GOT3 (cell line): ENCODE results near the gene RBKS.
"Not testable (repeated sequence)": the region's sequence is repeated elsewhere in the genome, so short reads cannot be mapped to it uniquely, and the experiment has no call there.

Experiments
- DNase-seq: peaks from one replicate; lab custom pipeline; 2025; ENCODE audit warnings: mixed read lengths; lab: John Stamatoyannopoulos, UW

Gene RBKS

GRCh38 chr2:27873091-27873490, 17.1 kb downstream of the RBKS start:
- DNase-seq, result no peak

GRCh38 chr2:27871802-27872201, 18.4 kb downstream of the RBKS start:
- DNase-seq, result no peak

DNA sequence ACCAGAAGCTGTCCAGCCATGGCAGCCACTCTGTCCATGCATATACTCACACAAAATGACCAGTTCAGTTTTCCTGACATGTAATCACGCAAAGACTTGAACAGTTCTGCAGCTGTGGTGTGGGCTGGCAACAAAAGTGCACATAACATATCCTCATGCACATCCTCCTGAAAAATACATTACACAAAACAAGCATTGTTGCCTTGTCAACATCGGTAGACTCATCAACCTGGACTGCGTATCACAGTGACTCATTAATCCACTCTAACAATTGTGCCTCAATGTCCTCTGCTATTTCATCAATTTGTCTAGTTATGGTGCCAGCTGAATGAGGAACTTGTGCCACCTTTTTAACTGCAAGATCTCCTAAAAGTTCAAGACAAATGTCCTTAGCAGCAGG, 19.5 kb downstream of the RBKS start:
- DNase-seq, result no peak

GRCh38 chr2:27869763-27870162, 20.4 kb downstream of the RBKS start:
- no peak for DNase-seq

- no peak for DNase-seq
These were observed 23.9 kb downstream of the RBKS start for GRCh38 chr2:27866237-27866636.

GRCh38 chr2:27863955-27864354, 26.2 kb downstream of the RBKS start:
- not testable (repeated sequence) for DNase-seq

GRCh38 chr2:27863146-27863545, 27.0 kb downstream of the RBKS start:
- DNase-seq, result no peak

- no peak for DNase-seq
These were observed 30.1 kb downstream of the RBKS start for GRCh38 chr2:27860111-27860510.

DNA sequence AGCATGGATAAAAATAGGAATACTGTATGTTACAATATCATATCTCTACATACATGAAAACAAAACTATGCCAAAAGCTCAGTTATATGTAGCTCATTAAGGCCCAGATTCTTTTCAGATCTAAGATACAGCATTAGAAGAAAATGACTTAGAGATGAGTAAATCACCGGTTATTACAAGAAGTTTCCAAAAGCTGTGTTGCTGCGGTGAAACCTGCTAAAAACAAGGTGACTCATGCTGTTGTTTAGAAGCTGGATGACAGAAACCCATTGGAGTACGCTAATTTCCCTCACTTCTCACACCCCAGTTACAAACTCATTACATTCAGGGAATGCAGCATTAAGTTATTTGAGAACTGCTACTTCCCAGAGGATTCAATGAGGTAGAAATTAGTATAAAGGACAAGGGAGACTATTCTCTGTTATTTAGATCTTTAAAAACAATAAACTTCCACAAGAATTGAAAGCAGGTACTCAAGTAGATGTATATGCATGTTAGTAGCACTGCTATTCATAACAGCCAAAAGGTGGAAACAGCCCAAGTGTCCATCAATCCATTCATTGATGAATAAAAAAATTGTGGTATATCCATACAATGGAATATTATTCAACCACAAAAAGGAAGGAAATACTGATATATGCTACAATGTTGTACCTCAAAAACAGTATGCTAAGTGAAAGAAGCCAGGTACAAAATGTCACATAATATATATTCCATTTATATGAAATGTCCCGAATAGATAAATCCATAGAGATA, 32.6 kb downstream of the RBKS start:
- DNase-seq, result no peak

DNA sequence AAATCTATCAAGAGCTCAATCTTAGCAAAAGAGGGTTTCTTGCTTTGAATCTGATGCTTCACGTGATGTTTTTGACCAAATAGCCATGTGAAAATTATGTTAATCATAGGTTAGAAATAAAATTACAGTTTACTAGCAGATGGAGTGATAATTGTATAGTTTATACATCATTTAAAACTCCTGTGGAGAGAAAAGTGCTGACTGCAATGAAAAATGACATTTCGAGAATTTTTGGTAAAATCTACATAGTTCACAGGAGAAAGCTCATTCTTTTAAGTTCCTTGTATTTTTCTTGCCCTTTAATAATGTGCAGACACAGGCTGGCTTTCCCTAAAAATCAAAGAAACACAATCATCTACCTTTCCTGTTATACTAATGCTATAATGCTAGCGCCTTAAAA, 33.2 kb downstream of the RBKS start:
- DNase-seq, result no peak

- DNase-seq, result no peak
These were observed 33.8 kb downstream of the RBKS start for GRCh38 chr2:27856386-27856785.

DNA sequence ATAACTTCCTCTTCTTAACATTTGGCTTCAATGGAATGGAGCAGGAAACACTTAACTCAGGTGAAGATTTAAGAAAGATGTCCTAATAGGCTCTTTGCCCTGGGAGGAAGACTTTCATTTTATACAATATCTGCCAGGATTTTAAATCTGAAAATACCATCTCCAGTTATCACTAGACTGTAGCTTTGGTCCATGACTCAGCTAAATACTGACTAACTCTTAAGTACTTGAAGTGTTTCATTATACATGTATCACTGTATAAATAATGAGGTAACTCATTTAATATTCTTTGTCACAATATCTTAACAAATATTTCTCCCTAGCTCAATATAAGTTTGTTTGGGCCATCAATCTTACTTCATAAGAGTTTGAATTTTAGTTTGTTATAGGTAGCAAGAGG, 34.7 kb downstream of the RBKS start:
- no peak for DNase-seq

DNA sequence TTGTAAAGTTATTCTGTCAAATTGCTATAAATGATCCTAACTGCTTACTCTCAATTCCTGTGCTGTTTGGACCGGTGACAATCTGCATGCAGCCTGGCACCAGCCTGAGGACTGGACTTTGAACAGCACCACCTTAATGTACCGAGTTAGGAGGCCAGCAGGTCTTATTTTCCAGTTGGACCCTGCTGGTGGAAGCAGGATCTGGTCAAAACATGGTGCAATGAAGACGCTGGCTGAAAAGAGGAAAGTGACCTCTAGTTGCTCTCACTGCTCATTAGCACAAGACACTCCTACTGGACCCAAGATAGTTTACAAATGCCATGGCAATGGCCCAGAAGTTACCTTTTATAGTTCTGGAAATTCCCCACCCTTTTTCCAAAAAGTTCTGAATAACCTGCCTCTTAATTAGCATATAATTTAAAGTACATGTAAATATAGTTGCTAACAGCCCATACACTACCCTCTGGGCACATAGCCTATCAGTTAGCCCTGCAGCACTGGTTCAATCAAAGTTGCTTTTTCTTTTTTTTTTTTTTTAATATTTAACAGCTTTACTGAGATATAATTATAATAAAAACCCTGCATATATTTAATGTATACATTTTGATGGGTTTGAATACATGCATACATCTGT, 35.8 kb downstream of the RBKS start:
- no peak for DNase-seq

GRCh38 chr2:27852691-27853090, 37.5 kb downstream of the RBKS start:
- no peak for DNase-seq

GRCh38 chr2:27849558-27850205, 40.5 kb downstream of the RBKS start:
- no peak for DNase-seq

GRCh38 chr2:27847333-27847732, 42.9 kb downstream of the RBKS start:
- no peak for DNase-seq

DNA sequence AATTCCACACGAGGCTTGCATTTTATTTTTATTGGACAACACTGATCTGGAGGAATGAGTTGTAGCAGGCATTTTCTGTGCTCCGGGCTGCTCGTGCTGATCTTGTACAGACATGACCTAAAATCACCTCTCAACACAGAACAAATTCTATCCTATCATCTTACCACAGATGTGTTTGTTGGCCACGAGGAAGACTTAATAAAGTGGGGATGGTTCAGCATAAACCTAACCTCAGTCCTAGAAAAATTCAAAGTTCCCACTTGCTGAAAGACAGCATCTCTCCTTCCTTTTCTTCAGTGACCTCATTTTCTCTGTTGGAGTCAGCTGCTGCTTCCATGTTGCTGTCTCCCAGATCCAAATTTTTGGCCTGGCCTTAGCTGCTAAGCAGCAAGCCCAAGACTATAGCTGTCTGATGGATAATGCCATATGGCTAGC, 45.3 kb downstream of the RBKS start:
- no peak for DNase-seq

DNA sequence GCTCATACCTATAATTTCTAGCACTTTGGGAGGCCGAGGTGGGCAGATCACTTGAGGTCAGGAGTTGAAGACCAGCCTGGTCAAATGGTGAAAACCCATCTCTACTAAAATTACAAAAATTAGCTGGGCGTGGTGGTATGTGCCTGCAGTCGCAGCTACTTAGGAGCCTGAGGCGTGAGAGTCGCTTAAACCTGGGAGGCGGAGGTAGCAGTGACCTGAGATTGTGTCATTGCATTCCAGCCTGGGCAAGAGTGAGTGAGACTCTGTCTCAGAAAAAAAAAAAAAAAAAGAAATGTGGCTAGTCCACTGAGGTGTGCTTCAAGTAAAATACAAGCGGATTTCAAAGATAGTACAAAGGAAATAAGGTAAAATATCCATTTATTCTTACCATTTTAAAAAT, 46.2 kb downstream of the RBKS start:
- DNase-seq, result no peak

- DNase-seq, result no peak
These were observed 47.3 kb downstream of the RBKS start for GRCh38 chr2:27842894-27843293.

DNA sequence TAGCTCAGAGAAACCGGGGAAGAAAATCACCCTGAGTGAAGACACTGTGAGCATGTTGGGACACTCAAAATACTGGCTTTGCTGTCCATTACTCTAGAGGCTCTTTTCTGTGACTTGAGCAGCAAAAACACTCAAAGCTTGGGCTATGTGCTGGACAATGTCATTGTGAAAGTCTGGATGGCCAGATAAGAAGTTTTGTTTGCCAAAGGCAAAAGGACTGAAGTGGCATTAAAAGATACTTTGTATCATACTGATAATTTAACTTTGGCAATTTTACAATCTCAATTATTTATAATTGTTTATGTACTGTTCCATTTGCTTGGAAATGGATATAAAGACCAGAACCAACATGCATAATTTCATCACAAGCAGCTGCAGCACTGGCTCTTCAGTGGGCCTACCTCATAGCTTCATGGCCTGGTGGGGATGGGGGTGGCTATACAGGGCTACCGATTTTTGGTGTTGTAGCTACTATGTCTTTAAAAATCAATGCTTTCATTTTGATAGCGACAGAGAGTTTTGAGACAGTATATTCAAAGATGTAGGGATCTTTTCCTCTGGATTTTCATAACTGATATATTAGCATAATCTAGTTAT, 51.1 kb downstream of the RBKS start:
- DNase-seq, result no peak

DNA sequence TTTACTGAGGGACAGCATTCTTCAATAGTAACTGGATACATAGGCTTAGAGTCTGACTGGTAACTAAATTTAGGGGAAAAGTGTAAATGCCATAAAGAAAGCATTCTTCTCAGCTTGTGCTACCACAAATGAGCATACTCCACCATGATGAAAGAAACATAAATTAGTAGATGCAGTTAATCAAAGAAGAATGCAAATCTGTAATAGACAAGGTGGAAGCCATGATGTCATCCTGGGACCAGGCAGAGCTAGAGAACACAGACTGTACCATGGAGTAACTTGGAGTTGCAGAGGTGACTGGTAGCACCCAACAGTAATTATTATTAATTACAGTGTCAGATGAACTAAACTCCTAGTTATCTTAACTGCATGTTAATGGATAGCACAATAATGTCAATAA, 51.7 kb downstream of the RBKS start:
- DNase-seq, result no peak

DNA sequence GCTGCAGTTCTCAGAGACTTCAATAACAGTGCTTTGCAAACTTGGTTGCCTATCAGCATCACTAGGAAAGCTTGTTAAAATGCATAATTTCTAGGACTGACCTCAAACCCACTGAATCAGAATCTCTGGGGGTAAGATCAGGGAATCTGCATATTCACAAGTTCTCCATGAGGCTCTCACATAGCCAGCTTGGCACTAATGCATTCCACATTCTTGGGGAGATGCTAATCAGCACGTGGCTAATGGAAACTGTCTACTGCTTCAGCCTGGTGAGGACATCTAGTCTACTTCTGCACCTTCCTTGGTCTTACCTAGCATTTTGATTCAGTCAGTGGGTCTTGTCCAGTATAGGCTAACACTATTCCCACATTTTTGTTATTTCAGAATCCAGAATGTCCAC, 56.3 kb downstream of the RBKS start:
- DNase-seq, result no peak

GRCh38 chr2:27832396-27832795, 57.8 kb downstream of the RBKS start:
- no peak for DNase-seq
